Activated CD4-positive, alpha-beta T cell treated with anti-CD3 and anti-CD28 coated beads, Interleukin-2, amount 10 ng/mL, durations not matched to agents 7 days and 5 days (primary cell): ENCODE results near the gene QTRT2. TPM values are rescaled to one million over a fixed set of nuclear protein-coding genes. Genes with fewer than 3 reads are reported as not detected.

ENCODE experiments used
- total RNA-seq, 2 experiments: library from RNA; stranded (reverse); gene quantifications; one replicate each; pipeline ENCODE4 v1.2.3, GENCODE V29; 2021

QTRT2 gene
- total RNA-seq, 2 experiments from 2014 or later: 28.7 to 38.3 TPM

Other genes with a start within 250 kb of the QTRT2 start
- gene GRAMD1C, start 217.9 kb upstream of the QTRT2 start, total RNA-seq: under 1 TPM; 0.29 to 0.35 TPM
- gene ZDHHC23, start 108.7 kb upstream of the QTRT2 start, total RNA-seq: 1 to 10 TPM; 2.8 to 3.3 TPM
- 1 to 10 TPM; 2.9 to 3.2 TPM for gene CCDC191, start 211 bp upstream of the QTRT2 start, total RNA-seq
- gene DRD3, start 122.3 kb downstream of the QTRT2 start, total RNA-seq: not detected
- gene ZNF80, start 180.8 kb downstream of the QTRT2 start, total RNA-seq: under 1 TPM; 0.10 TPM
- gene TIGIT, start 237.3 kb downstream of the QTRT2 start, total RNA-seq: 1 to 10 TPM; 5.7 to 7.0 TPM